Measurements from ENCODE around the gene BAIAP2L2. TPM values are rescaled to one million over a fixed set of nuclear protein-coding genes. Genes with fewer than 3 reads are reported as not detected.

Gene BAIAP2L2
- total and polyA plus RNA-seq, 4 donors: 0.33 to 0.46 (median 0.44) TPM; not detected in 1

DNA sequence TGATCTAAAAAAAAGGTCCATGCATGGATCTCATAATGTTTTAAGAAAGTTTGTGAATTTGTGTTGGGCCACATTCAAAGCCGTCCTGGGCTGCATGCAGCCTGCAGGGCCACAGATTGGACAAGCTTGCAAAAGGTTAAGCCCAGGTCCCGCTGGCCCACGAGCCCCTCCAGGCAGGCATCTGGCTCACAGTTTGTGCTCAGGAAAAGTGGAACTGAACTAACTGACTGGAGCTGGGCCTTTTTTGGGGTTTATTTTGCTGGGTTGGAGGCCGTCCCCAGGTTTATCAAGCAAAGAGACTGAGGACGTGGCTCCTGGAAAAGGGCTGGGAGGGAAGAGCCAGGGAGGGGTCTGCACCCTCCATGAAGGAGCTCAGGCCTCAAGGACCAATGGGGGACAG, 32.1 kb upstream of the BAIAP2L2 start:
- H3K4me3 ChIP-seq (ENCODE audit: low read depth in 1 of 3, low read length in 3 of 3): no peak overlapping the region
- 97% methylated on average over 5 of the region's 5 CpGs for WGBS
- no peak for DNase-seq (ENCODE audit: low spot score)
- no peaks in the 10 kb centered on the region for H3K9me3 ChIP-seq (ENCODE audit: control insufficient read depth in 4 of 4, low read length in 3 of 4)
- peaks cover 0 to 7% (median 3%) of the 10 kb centered on the region in 4 donors for H3K4me1 ChIP-seq (ENCODE audit: control insufficient read depth in 4 of 4, insufficient read depth in 4 of 4, low read length in 3 of 4)
- no peak overlapping the region for H3K9ac ChIP-seq (ENCODE audit: low read depth in 1 of 2, low read length in 2 of 2)
- H3K36me3 ChIP-seq (ENCODE audit: control insufficient read depth in 4 of 4, insufficient read depth in 3 of 4, low read depth in 1 of 4, low read length in 3 of 4): no peaks in the 10 kb centered on the region
- H3K27me3 ChIP-seq (ENCODE audit: control insufficient read depth in 4 of 4, insufficient read depth in 4 of 4, low read length in 3 of 4): no peaks in the 10 kb centered on the region
- no peak overlapping the region for H3K27ac ChIP-seq (ENCODE audit: low read depth in 1 of 2, low read length in 2 of 2)
- TF ChIP-seq, protein P1, sequence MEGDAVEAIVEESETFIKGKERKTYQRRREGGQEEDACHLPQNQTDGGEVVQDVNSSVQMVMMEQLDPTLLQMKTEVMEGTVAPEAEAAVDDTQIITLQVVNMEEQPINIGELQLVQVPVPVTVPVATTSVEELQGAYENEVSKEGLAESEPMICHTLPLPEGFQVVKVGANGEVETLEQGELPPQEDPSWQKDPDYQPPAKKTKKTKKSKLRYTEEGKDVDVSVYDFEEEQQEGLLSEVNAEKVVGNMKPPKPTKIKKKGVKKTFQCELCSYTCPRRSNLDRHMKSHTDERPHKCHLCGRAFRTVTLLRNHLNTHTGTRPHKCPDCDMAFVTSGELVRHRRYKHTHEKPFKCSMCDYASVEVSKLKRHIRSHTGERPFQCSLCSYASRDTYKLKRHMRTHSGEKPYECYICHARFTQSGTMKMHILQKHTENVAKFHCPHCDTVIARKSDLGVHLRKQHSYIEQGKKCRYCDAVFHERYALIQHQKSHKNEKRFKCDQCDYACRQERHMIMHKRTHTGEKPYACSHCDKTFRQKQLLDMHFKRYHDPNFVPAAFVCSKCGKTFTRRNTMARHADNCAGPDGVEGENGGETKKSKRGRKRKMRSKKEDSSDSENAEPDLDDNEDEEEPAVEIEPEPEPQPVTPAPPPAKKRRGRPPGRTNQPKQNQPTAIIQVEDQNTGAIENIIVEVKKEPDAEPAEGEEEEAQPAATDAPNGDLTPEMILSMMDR (IDR thresholded peaks at IDR 0.05; ENCODE audit: low read depth, low read length, missing input control): no peak
- TF ChIP-seq SP1 (IDR thresholded peaks at IDR 0.05) (no peak), FOXA1 (IDR thresholded peaks at IDR 0.05) (no peak), NR2F2 (IDR thresholded peaks at IDR 0.05) (no peak), HNF4G (IDR thresholded peaks at IDR 0.05) (no peak), ATF3 (IDR thresholded peaks at IDR 0.05) (no peak), REST (IDR thresholded peaks at IDR 0.05) (no peak), FOXA2 (IDR thresholded peaks at IDR 0.05) (no peak), RAD21 (IDR thresholded peaks at IDR 0.05) (no peak), YY1 (IDR thresholded peaks at IDR 0.05) (no peak), EGR1 (IDR thresholded peaks at IDR 0.05; ENCODE audit: low read depth in 2 of 2) (no peak)
- TF ChIP-seq, protein P2, sequence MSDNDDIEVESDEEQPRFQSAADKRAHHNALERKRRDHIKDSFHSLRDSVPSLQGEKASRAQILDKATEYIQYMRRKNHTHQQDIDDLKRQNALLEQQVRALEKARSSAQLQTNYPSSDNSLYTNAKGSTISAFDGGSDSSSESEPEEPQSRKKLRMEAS (IDR thresholded peaks at IDR 0.05): no peak
- TF ChIP-seq, protein P3, sequence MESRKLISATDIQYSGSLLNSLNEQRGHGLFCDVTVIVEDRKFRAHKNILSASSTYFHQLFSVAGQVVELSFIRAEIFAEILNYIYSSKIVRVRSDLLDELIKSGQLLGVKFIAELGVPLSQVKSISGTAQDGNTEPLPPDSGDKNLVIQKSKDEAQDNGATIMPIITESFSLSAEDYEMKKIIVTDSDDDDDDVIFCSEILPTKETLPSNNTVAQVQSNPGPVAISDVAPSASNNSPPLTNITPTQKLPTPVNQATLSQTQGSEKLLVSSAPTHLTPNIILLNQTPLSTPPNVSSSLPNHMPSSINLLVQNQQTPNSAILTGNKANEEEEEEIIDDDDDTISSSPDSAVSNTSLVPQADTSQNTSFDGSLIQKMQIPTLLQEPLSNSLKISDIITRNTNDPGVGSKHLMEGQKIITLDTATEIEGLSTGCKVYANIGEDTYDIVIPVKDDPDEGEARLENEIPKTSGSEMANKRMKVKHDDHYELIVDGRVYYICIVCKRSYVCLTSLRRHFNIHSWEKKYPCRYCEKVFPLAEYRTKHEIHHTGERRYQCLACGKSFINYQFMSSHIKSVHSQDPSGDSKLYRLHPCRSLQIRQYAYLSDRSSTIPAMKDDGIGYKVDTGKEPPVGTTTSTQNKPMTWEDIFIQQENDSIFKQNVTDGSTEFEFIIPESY (IDR thresholded peaks at IDR 0.05): no peak

- Histone ChIP-seq H3K36me3 (ENCODE audit: control insufficient read depth in 4 of 4, insufficient read depth in 3 of 4, low read depth in 1 of 4, low read length in 3 of 4) (no peaks in the 10 kb centered on the region), H3K4me3 (ENCODE audit: low read depth in 1 of 3, low read length in 3 of 3) (no peak overlapping the region), H3K4me1 (ENCODE audit: control insufficient read depth in 4 of 4, insufficient read depth in 4 of 4, low read length in 3 of 4) (no peaks in the 10 kb centered on the region), H3K9me3 (ENCODE audit: control insufficient read depth in 4 of 4, low read length in 3 of 4) (no peaks in the 10 kb centered on the region), H3K27me3 (ENCODE audit: control insufficient read depth in 4 of 4, insufficient read depth in 4 of 4, low read length in 3 of 4) (no peaks in the 10 kb centered on the region), H3K27ac (ENCODE audit: low read depth in 1 of 2, low read length in 2 of 2) (no peak overlapping the region), H3K9ac (ENCODE audit: low read depth in 1 of 2, low read length in 2 of 2) (no peak overlapping the region)
- no peak for DNase-seq (ENCODE audit: low spot score)
- 89% methylated on average over 16 of the region's 16 CpGs for WGBS
- TF ChIP-seq REST (IDR thresholded peaks at IDR 0.05) (peak; percentile 38), EGR1 (IDR thresholded peaks at IDR 0.05; ENCODE audit: low read depth in 2 of 2) (no peak), NR2F2 (IDR thresholded peaks at IDR 0.05) (no peak), GABPA (IDR thresholded peaks at IDR 0.05 in 1 of 2, conservative IDR thresholded peaks at IDR 0.05 in 1 of 2) (no peak)
- TF ChIP-seq, protein P1 (IDR thresholded peaks at IDR 0.05; ENCODE audit: low read depth, low read length, missing input control): no peak
These were observed 30.9 kb upstream of the BAIAP2L2 start for GRCh38 chr22:38141217-38141973.
